Endothelial cell of umbilical vein (primary cell): ENCODE measurements around the gene GRAMD1A. TPM values are rescaled to one million over a fixed set of nuclear protein-coding genes. Genes with fewer than 3 reads are reported as not detected.

Experiments used
- BruUV-seq: library from RNA; stranded (reverse); fragments of 400-500 nt; replicated peaks from 2 replicates; lab custom pipeline; 2021; lab: Mats Ljungman, UMichigan
- CTCF ChIA-PET: fragments of 300-600, 350-600 bp; sonication (Branson Sonifier 250); formaldehyde crosslinking; loops from one replicate; lab custom pipeline; 2021; ENCODE audit warnings: antibody characterized with exemption, inconsistent platforms; lab: Charles Lee
- POLR2A ChIA-PET: fragments of 300-600, 350-600 bp; sonication (Branson Sonifier 250); formaldehyde crosslinking; loops from one replicate; lab custom pipeline; 2021; ENCODE audit warnings: antibody characterized with exemption, inconsistent platforms; lab: Charles Lee
- DNase-seq: peaks from one replicate; pipeline ENCODE4 v3.0.0-alpha.2; 2011; ENCODE audit warnings: low read depth, low spot score
- FAIRE-seq: peaks from 2 replicates; lab custom pipeline; 2011; peaks lifted over from hg19 to GRCh38; lab: Jason Lieb, UNC
- H2AFZ ChIP-seq: 2 replicates; pipeline ENCODE4 v1.6.0; 2012; ENCODE audit warnings: low read depth, low read length, control low read depth, inconsistent platforms
- H3K27ac ChIP-seq: 2 replicates; pipeline ENCODE4 v1.5.1; 2011; ENCODE audit warnings: low read depth, mild to moderate bottlenecking, control low read depth, low read length, moderate library complexity; ENCODE audit not compliant: insufficient read depth
- H3K27me3 ChIP-seq, 2 experiments: 2 replicates each; pipeline versions ENCODE4 v1.6.0 to v1.6.1; 2011; ENCODE audit warnings: low read length in 2 of 2, mixed read lengths in 1 of 2; ENCODE audit not compliant: control insufficient read depth in 2 of 2, insufficient read depth in 2 of 2
- H3K36me3 ChIP-seq, 2 experiments: 2 replicates in 1 of 2; 3 replicates in 1 of 2; pipeline ENCODE4 v1.5.1; 2011; ENCODE audit warnings: low read length in 2 of 2, mild to moderate bottlenecking in 1 of 2, moderate library complexity in 1 of 2; ENCODE audit not compliant: control insufficient read depth in 2 of 2, insufficient read depth in 2 of 2; ENCODE audit errors: extremely low read depth in 1 of 2
- H3K4me1 ChIP-seq: 3 replicates; pipeline ENCODE4 v1.5.1; 2011; ENCODE audit warnings: mild to moderate bottlenecking, low read length; ENCODE audit not compliant: control insufficient read depth, insufficient read depth; ENCODE audit errors: extremely low read depth
- H3K4me2 ChIP-seq: 2 replicates; pipeline ENCODE4 v1.6.1; 2011; ENCODE audit warnings: low read length, control low read depth, mixed read lengths; ENCODE audit not compliant: insufficient read depth
- H3K4me3 ChIP-seq, 3 experiments: fragments of 200-600 bp in 1 of 3; sonication (generic), shearing (Covaris generic) in 1 of 3; replicated peaks in 1 of 3; 2 replicates each; pipeline ENCODE4 v1.5.1; 2011 to 2016; ENCODE audit warnings: control low read depth in 3 of 3, low read length in 3 of 3, mild to moderate bottlenecking in 2 of 3, inconsistent platforms in 1 of 3, low read depth in 1 of 3, moderate library complexity in 1 of 3; ENCODE audit not compliant: insufficient read depth in 1 of 3
- H3K79me2 ChIP-seq: 2 replicates; pipeline ENCODE4 v1.6.0; 2012; ENCODE audit warnings: low read length, inconsistent platforms; ENCODE audit not compliant: control insufficient read depth, insufficient read depth
- H3K9ac ChIP-seq: replicated peaks from 2 replicates; pipeline ENCODE3; 2011; ENCODE audit warnings: low read length, control low read depth; ENCODE audit not compliant: insufficient read depth; ENCODE audit errors: extremely low read depth
- H3K9me1 ChIP-seq: replicated peaks from 3 replicates; pipeline ENCODE4 v1.6.0; 2011; ENCODE audit warnings: mild to moderate bottlenecking, low read length; ENCODE audit not compliant: control insufficient read depth, insufficient read depth; ENCODE audit errors: extremely low read depth
- H3K9me3 ChIP-seq: replicated peaks from 2 replicates; pipeline ENCODE4 v1.5.1; 2012; ENCODE audit warnings: low read length, inconsistent platforms; ENCODE audit not compliant: control insufficient read depth, insufficient read depth
- H4K20me1 ChIP-seq: replicated peaks from 2 replicates; pipeline ENCODE3; 2011; ENCODE audit warnings: mild to moderate bottlenecking, low read length; ENCODE audit not compliant: control insufficient read depth, insufficient read depth; ENCODE audit errors: extremely low read depth
- EZH2 ChIP-seq: IDR thresholded peaks from 2 replicates; pipeline ENCODE4 v1.6.1; 2012; ENCODE audit warnings: borderline replicate concordance, low read depth, mild to moderate bottlenecking, moderate library complexity, low read length, inconsistent platforms; ENCODE audit not compliant: severe bottlenecking
- FOS ChIP-seq: IDR thresholded peaks from 2 replicates; pipeline ENCODE4 v1.6.1; 2011; ENCODE audit warnings: mild to moderate bottlenecking, low read length, moderate library complexity, borderline replicate concordance; ENCODE audit not compliant: insufficient read depth
- GATA2 ChIP-seq: IDR thresholded peaks from 2 replicates; pipeline ENCODE4 v1.7.0; 2011; ENCODE audit warnings: low read depth, mild to moderate bottlenecking, moderate library complexity, mixed read lengths, low read length; ENCODE audit not compliant: insufficient read length, insufficient read depth
- JUN ChIP-seq: IDR thresholded peaks from 2 replicates; pipeline ENCODE4 v1.6.1; 2011; ENCODE audit warnings: borderline replicate concordance, low read depth; ENCODE audit not compliant: insufficient read length, insufficient read depth
- MYC ChIP-seq: IDR thresholded peaks from one replicate; pipeline ENCODE4 v1.6.1; 2011; ENCODE audit warnings: mild to moderate bottlenecking, low read depth, low read length
- POLR2A ChIP-seq: IDR thresholded peaks from 2 replicates; pipeline ENCODE4 v1.6.1; 2012; ENCODE audit warnings: low read depth, mild to moderate bottlenecking, control low read depth, low read length
- POLR2AphosphoS5 ChIP-seq: IDR thresholded peaks from 2 replicates; pipeline ENCODE4 v1.6.1; 2012; ENCODE audit warnings: low read depth, mild to moderate bottlenecking, control low read depth, low read length, moderate library complexity; ENCODE audit not compliant: insufficient read depth
- dilution Hi-C: fragments of 300-500 bp; cut with MboI; formaldehyde crosslinking; loops from one replicate; pipeline ENCODE4 v1.15.0; 2019; ENCODE audit warnings: low sequenced_read_pairs; ENCODE audit not compliant: extremely low pct_ligation_motif_present
- intact Hi-C: fragments of 100-400 bp; cut with micrococcal nuclease; formaldehyde crosslinking; loops from one replicate; pipeline ENCODE4 v1.10.0; 2022
- polyA plus RNA-seq, 4 experiments: library from polyadenylated mRNA; depleted of rRNA in 3 of 4; stranded (reverse) in 3 of 4; unstranded in 1 of 4; fragments of >200 nt; gene quantifications; 2 replicates each; pipeline versions ENCODE4 v1.2.1 to v1.2.3, GENCODE V29; 2011 to 2012; ENCODE audit warnings: missing spikeins in 1 of 4
- total RNA-seq: library from RNA; stranded (reverse); gene quantifications from 2 replicates; pipeline ENCODE4 v1.2.3, GENCODE V29; 2021
- TF ChIP-seq, protein P1 (sequence below): IDR thresholded peaks from 2 replicates; pipeline ENCODE4 v1.6.1; 2011; ENCODE audit not compliant: insufficient read depth, insufficient read length
- TF ChIP-seq, protein P2 (sequence below), 2 donors: IDR thresholded peaks; 1 replicate in 1 of 2; 2 replicates in 1 of 2; pipeline ENCODE4 v1.5.1; 2011; ENCODE audit warnings: low read length in 2 of 2, mild to moderate bottlenecking in 2 of 2, moderate library complexity in 2 of 2, control low read depth in 1 of 2, inconsistent platforms in 1 of 2, low read depth in 1 of 2; ENCODE audit not compliant: insufficient read depth in 1 of 2; ENCODE audit errors: extremely low read depth in 1 of 2

The GRAMD1A gene
- total and polyA plus RNA-seq, 2 donors (not counting 3 experiments of a cell fraction or from before 2014, with no cell fraction given): 127 to 130 TPM

DNA sequence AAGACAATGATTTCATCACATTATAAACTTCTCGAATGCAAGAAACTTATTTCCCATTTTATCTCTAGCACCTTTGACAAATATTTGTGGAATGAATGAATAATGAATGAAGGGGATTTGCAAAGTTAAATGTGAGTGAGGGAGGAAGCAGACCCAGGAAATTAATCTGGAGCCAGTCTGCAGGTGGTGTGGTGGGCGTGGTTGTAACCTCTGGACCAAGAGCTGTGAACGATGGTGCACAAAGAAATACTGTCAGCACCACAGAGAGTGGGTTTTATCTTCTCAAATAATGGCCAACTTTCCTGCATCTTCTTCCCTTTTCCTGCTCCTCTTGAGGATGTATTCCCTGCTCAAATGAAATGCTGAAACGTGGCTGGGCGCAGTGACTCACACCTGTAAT, 25.1 kb upstream of the GRAMD1A start:
- CTCF ChIA-PET: interaction anchor here (3.8 to 6.3 kb wide), 2 partner anchors 26 to 35 kb away, joined by 40 to 129 read pairs; partner anchors contain the start of gene GRAMD1A
- FAIRE-seq: no peak
- no peaks in the 10 kb centered on the region for H3K9me3 ChIP-seq

DNA sequence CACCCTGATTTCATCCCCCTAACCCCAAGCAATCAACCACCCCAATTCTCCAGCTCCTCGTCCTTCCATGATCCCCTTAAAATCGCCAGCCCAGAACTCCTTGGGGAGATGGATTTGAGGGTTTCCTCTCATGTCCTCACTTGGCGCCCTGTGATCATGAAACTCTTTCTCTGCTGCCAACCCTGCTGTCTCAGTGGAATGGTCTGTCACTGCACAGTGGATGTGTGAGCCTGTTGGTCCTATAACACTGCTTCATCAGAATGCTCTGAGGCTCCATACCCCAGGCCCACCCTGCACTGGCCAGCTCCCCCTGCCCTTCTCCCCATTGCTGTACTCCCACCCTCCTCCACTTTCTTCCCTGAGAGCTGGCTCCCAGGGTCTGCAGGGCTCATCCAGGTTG, 23.5 kb upstream of the GRAMD1A start:
- intact Hi-C loops: no loop called here

More for the DNA sequence above, 25.1 kb upstream of the GRAMD1A start:
- H3K4me2 ChIP-seq: no peak overlapping the region
- no peak overlapping the region for H3K27ac ChIP-seq
- H3K9ac ChIP-seq: no peak overlapping the region
- DNase-seq: no peak
- H3K79me2 ChIP-seq: no peaks in the 10 kb centered on the region
- no peak overlapping the region for H2AFZ ChIP-seq
- intact Hi-C loops (no loop called here), dilution Hi-C loops (no loop called here)
- H3K4me1 ChIP-seq: no peaks in the 10 kb centered on the region
- H4K20me1 ChIP-seq: no peaks in the 10 kb centered on the region
- H3K9me1 ChIP-seq: no peaks in the 10 kb centered on the region
- H3K4me3 ChIP-seq: no peak overlapping the region
- H3K36me3 ChIP-seq: no peaks in the 10 kb centered on the region
- BruUV-seq: no TSS peak
- POLR2A ChIA-PET: no interaction called here
- peaks cover 0 to 2% of the 10 kb centered on the region in 2 experiments for H3K27me3 ChIP-seq
- TF ChIP-seq EZH2 (no peak), POLR2AphosphoS5 (no peak), FOS (no peak), JUN (no peak), GATA2 (no peak)
- TF ChIP-seq, protein P1, sequence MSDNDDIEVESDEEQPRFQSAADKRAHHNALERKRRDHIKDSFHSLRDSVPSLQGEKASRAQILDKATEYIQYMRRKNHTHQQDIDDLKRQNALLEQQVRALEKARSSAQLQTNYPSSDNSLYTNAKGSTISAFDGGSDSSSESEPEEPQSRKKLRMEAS: no peak

More for the DNA sequence above, 23.5 kb upstream of the GRAMD1A start:
- Histone ChIP-seq H3K27me3 (peaks cover 0 to 3% of the 10 kb centered on the region in 2 experiments), H3K79me2 (no peaks in the 10 kb centered on the region), H3K4me3 (no peak overlapping the region), H3K9ac (no peak overlapping the region), H3K4me1 (no peaks in the 10 kb centered on the region), H4K20me1 (no peaks in the 10 kb centered on the region), H3K9me3 (no peaks in the 10 kb centered on the region), H3K4me2 (no peak overlapping the region), H3K9me1 (no peaks in the 10 kb centered on the region), H2AFZ (no peak overlapping the region), H3K36me3 (no peaks in the 10 kb centered on the region), H3K27ac (no peak overlapping the region)
- no TSS peak for BruUV-seq
- TF ChIP-seq POLR2AphosphoS5: no peak
- TF ChIP-seq FOS: no peak
- TF ChIP-seq GATA2: no peak
- no peak for TF ChIP-seq EZH2
- TF ChIP-seq, protein P1: no peak
- no peak for TF ChIP-seq JUN
- TF ChIP-seq MYC: no peak
- TF ChIP-seq, protein P2, sequence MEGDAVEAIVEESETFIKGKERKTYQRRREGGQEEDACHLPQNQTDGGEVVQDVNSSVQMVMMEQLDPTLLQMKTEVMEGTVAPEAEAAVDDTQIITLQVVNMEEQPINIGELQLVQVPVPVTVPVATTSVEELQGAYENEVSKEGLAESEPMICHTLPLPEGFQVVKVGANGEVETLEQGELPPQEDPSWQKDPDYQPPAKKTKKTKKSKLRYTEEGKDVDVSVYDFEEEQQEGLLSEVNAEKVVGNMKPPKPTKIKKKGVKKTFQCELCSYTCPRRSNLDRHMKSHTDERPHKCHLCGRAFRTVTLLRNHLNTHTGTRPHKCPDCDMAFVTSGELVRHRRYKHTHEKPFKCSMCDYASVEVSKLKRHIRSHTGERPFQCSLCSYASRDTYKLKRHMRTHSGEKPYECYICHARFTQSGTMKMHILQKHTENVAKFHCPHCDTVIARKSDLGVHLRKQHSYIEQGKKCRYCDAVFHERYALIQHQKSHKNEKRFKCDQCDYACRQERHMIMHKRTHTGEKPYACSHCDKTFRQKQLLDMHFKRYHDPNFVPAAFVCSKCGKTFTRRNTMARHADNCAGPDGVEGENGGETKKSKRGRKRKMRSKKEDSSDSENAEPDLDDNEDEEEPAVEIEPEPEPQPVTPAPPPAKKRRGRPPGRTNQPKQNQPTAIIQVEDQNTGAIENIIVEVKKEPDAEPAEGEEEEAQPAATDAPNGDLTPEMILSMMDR (IDR thresholded peaks at IDR 0.05; ENCODE audit: extremely low read depth in 1 of 2, insufficient read depth in 1 of 2, low read depth in 1 of 2, low read length in 2 of 2): no peak
- no peak for TF ChIP-seq POLR2A
- dilution Hi-C loops: no loop called here
- ChIA-PET POLR2A (no interaction called here), CTCF (interaction anchor here (6.3 kb wide), 1 partner anchor 34 kb away, joined by 129 read pairs; no protein-coding TSS in a partner anchor)
- FAIRE-seq (no peak), DNase-seq (no peak)
